ENCODE results near the gene CPT1A. TPM values are rescaled to one million over a fixed set of nuclear protein-coding genes. Genes with fewer than 3 reads are reported as not detected.

Gene CPT1A
- polyA plus RNA-seq, 1 of the 3 experiments (the other 2 are of a cell fraction): 31.2 TPM

- ChIA-PET CTCF (interaction anchor here (2.3 to 2.8 kb wide), 2 partner anchors 13 to 80 kb away, joined by 8 to 16 read pairs; no protein-coding TSS in a partner anchor), POLR2A (no interaction called here)
- peaks cover 0 to 2% of the 10 kb centered on the region in 2 experiments; a peak in 1 of 4 replicates for H3K4me1 ChIP-seq (ENCODE audit: control insufficient read depth in 1 of 2, insufficient read depth in 2 of 2, low read depth in 1 of 2, low read length in 1 of 2)
- TF ChIP-seq EP300 (IDR thresholded peaks at IDR 0.05; ENCODE audit: borderline replicate concordance in 1 of 2, low read depth in 1 of 2, low read length in 1 of 2): no peak
- no peak for TF ChIP-seq USF2 (IDR thresholded peaks at IDR 0.05; ENCODE audit: borderline replicate concordance, low read depth, low read length)
- no peak for TF ChIP-seq EZH2phosphoT487 (IDR thresholded peaks at IDR 0.05; ENCODE audit: borderline replicate concordance, low read depth)
- no peak for TF ChIP-seq REST (IDR thresholded peaks at IDR 0.05; ENCODE audit: low read depth, low read length)
- no peak for TF ChIP-seq JUND (IDR thresholded peaks at IDR 0.05)
- no peak for TF ChIP-seq PBX3 (IDR thresholded peaks at IDR 0.05)
- no peak for TF ChIP-seq RXRA (IDR thresholded peaks at IDR 0.05; ENCODE audit: borderline replicate concordance, low read depth)
- TF ChIP-seq NRF1 (IDR thresholded peaks at IDR 0.05; ENCODE audit: low read depth, low read length): no peak
- TF ChIP-seq YY1 (IDR thresholded peaks at IDR 0.05; ENCODE audit: low read depth): no peak
- TF ChIP-seq SMC3 (IDR thresholded peaks at IDR 0.05; ENCODE audit: low read depth, low read length): no peak
- TF ChIP-seq TCF12 (IDR thresholded peaks at IDR 0.05): no peak
- H3K79me2 ChIP-seq (ENCODE audit: insufficient read depth): no peaks in the 10 kb centered on the region
- H3K27me3 ChIP-seq (ENCODE audit: insufficient read depth): no peaks in the 10 kb centered on the region
- H3K9me2 ChIP-seq: no peaks in the 10 kb centered on the region
- no peaks in the 10 kb centered on the region for H3K36me3 ChIP-seq (replicated peaks in 1 of 2; ENCODE audit: control insufficient read depth in 1 of 2, insufficient read depth in 2 of 2, low read length in 1 of 2)
- H4K20me1 ChIP-seq (ENCODE audit: insufficient read depth): no peaks in the 10 kb centered on the region
- H3F3A ChIP-seq (replicated peaks; ENCODE audit: insufficient read depth): no peaks in the 10 kb centered on the region
- no peak for DNase-seq
- no peak overlapping the region for H3K4me2 ChIP-seq
- WGBS (ENCODE audit: low lambda C conversion rate): 79% methylated on average over 7 of the region's 7 CpGs
- H3K27ac ChIP-seq (ENCODE audit: low read depth in 2 of 2, low read length in 1 of 2): no peak overlapping the region
- H3K4me3 ChIP-seq (ENCODE audit: low read depth in 2 of 2, low read length in 1 of 2): no peak overlapping the region
- H3K9me3 ChIP-seq: no peaks in the 10 kb centered on the region
- H2AFZ ChIP-seq (ENCODE audit: low read depth): no peak overlapping the region
- H3K9ac ChIP-seq: no peak overlapping the region
Measured at GRCh38 chr11:68878022-68878421, 36.3 kb upstream of the CPT1A start.

All from SK-N-SH (cell line).